Esophagus squamous epithelium (tissue), 4 donors: ENCODE results near the gene SLC26A2.

ENCODE experiments used
- POLR2A ChIP-seq, 4 donors: fragments of 450-650 bp; IDR thresholded peaks; one replicate each; pipeline ENCODE4 v1.6.1; 2017; ENCODE audit warnings: antibody characterized with exemption in 4 of 4, mild to moderate bottlenecking in 4 of 4, moderate library complexity in 3 of 4
- TF ChIP-seq, protein P1 (sequence below), 6 experiments: fragments of 450-650 bp in 4 of 6; fragments of 200-600 bp in 2 of 6; sonication (generic) in 2 of 6; IDR thresholded peaks; one replicate each; pipeline ENCODE4 v1.5.1; 2016 to 2019; ENCODE audit warnings: antibody characterized with exemption in 6 of 6, mild to moderate bottlenecking in 4 of 6, moderate library complexity in 4 of 6

DNA sequence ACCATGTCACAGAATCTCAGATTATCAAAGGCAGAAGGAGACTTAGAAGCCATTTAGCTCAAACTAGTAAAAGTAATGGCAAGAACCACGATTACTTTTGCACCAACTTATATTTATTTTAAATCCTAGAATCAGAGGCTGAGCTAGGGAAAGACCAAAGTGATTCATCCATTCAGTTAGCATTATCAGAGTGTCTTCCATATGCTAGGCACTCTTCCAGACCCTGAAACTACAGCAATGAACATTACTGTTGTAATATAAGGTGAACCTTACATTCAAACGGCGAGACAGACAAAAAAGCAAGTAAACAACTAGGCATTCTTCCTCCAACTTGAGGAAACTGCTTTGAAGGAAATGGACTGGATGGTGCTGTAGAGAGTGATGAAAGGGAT is 23.9 kb upstream of the SLC26A2 start:
- TF ChIP-seq, protein P1, sequence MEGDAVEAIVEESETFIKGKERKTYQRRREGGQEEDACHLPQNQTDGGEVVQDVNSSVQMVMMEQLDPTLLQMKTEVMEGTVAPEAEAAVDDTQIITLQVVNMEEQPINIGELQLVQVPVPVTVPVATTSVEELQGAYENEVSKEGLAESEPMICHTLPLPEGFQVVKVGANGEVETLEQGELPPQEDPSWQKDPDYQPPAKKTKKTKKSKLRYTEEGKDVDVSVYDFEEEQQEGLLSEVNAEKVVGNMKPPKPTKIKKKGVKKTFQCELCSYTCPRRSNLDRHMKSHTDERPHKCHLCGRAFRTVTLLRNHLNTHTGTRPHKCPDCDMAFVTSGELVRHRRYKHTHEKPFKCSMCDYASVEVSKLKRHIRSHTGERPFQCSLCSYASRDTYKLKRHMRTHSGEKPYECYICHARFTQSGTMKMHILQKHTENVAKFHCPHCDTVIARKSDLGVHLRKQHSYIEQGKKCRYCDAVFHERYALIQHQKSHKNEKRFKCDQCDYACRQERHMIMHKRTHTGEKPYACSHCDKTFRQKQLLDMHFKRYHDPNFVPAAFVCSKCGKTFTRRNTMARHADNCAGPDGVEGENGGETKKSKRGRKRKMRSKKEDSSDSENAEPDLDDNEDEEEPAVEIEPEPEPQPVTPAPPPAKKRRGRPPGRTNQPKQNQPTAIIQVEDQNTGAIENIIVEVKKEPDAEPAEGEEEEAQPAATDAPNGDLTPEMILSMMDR (IDR thresholded peaks at IDR 0.05), result no peak
- no peak for TF ChIP-seq POLR2A (IDR thresholded peaks at IDR 0.05)
